HG03108 (cell line): ENCODE data around the gene PTGER2.

ENCODE experiments used
- ATAC-seq: cut with Tn5 transposase; IDR thresholded peaks from one replicate; pipeline ENCODE4 v1.9.1; 2021; ENCODE audit warnings: moderate library complexity; ENCODE audit not compliant: unreplicated experiment

Gene PTGER2

DNA sequence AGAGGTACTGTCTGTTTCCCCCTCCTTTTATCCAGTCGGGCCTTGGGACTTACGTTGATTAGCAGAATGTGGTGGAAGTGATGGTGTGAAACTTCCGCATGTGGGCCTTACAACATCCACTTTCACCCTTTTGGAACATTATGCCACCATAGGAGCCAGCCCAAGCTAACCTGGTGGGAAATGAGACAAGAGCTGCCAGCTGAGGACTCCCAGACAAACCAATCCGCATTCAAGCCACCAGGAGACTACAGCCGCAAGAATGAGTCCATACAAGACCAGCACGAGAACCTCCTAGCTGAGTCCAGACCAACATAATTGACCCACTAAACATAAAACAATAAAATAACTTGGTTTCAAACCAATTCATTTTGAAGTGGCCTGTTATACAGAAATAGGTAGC is 9.1 kb upstream of the PTGER2 start:
- ATAC-seq: no peak

GRCh38 chr14:52307376-52307775 is 6.7 kb upstream of the PTGER2 start:
- ATAC-seq: no peak

DNA sequence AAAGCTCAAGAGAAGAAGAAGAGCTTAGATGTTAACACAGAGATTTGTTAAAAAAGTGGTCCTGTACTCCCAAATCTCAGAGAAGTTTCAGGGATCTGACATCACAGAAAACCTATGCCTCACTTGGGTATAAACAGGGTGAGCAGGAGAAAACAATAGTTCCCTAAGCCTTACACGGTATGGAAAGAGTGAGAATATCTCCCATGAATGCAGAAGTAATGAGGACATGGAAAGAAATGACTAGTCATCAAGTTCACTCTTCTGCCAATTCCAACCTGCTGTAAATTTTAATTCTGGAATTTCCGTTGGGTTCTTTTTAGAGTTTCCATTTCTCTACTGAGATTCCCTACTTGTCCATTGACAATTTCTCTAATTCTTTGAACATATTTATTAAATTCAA is 6.2 kb upstream of the PTGER2 start:
- ATAC-seq: no peak

GRCh38 chr14:52310541-52310940 is 3.6 kb upstream of the PTGER2 start:
- ATAC-seq: no peak

GRCh38 chr14:52312931-52313355 is 1.2 kb upstream of the PTGER2 start:
- ATAC-seq: no peak

DNA sequence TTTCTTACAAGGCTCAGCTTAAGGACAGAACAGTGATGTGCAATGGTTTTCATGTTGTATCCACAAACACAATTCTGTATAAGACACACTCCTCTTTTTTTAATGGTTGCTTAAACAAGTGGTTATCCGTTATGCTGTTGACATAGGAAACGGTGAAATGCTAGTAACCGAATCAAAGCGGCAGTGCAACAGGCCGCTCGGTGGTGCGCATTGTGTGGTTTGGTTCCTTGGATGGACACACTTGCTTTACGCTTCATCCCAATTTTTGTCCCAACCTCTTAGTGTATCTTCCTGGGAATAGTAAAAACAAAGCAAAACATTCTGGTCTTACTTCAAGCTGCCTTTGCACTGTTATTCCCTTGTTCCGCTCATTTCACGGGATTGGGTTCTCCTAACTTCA is 650 bp upstream of the PTGER2 start:
- ATAC-seq: no peak

GRCh38 chr14:52314595-52315354 is 663 bp downstream of the PTGER2 start:
- ATAC-seq: no peak

DNA sequence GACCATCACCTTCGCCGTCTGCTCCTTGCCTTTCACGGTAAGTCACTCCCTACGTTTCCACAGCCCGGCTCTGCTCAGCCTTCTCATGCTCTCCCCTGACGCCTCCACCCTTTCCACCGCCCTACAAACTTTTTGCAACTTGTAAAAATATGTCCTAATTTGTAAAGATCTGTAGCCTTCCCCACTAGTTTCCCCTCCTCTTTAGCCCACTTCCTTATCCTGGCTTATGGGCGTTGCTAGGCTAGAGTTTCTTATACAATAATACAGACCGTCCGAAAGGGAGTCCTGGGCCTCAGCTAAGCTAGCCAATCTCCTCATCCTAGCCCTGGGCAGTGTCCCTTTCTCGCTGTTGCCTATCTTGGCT is 1.2 kb downstream of the PTGER2 start:
- ATAC-seq: no peak

- ATAC-seq: no peak
These were observed 4.0 kb downstream of the PTGER2 start for GRCh38 chr14:52318062-52318461.

- ATAC-seq: no peak
These were observed 4.9 kb downstream of the PTGER2 start for GRCh38 chr14:52318826-52319645.

- ATAC-seq: no peak
These were observed 5.8 kb downstream of the PTGER2 start for GRCh38 chr14:52319919-52320318.

- peak; percentile 98 for ATAC-seq
These were observed 11.0 kb downstream of the PTGER2 start for GRCh38 chr14:52325126-52325525.

- ATAC-seq: no peak
These were observed 11.5 kb downstream of the PTGER2 start for GRCh38 chr14:52325630-52326029.

DNA sequence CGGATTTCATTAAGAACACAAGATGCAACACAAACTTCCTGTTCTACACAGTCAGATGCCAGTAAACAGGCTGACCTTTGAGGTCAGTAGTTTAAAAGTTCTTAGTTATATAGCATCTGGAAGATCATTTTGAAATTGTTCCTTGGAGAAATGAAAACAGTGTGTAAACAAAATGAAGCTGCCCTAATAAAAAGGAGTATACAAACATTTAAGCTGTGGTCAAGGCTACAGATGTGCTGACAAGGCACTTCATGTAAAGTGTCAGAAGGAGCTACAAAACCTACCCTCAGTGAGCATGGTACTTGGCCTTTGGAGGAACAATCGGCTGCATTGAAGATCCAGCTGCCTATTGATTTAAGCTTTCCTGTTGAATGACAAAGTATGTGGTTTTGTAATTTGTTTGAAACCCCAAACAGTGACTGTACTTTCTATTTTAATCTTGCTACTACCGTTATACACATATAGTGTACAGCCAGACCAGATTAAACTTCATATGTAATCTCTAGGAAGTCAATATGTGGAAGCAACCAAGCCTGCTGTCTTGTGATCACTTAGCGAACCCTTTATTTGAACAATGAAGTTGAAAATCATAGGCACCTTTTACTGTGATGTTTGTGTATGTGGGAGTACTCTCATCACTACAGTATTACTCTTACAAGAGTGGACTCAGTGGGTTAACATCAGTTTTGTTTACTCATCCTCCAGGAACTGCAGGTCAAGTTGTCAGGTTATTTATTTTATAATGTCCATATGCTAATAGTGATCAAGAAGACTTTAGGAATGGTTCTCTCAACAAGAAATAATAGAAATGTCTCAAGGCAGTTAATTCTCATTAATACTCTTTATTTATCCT is 13.5 kb downstream of the PTGER2 start:
- no peak for ATAC-seq

DNA sequence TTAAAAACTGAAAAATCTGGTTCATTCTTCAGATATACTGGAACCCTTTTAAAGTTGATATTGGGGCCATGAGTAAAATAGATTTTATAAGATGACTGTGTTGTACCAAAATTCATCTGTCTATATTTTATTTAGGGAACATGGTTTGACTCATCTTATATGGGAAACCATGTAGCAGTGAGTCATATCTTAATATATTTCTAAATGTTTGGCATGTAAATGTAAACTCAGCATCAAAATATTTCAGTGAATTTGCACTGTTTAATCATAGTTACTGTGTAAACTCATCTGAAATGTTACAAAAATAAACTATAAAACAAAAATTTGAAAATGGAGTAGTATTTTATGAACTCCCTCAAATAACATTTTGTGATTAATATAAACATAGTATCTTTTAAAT is 14.2 kb downstream of the PTGER2 start:
- no peak for ATAC-seq

DNA sequence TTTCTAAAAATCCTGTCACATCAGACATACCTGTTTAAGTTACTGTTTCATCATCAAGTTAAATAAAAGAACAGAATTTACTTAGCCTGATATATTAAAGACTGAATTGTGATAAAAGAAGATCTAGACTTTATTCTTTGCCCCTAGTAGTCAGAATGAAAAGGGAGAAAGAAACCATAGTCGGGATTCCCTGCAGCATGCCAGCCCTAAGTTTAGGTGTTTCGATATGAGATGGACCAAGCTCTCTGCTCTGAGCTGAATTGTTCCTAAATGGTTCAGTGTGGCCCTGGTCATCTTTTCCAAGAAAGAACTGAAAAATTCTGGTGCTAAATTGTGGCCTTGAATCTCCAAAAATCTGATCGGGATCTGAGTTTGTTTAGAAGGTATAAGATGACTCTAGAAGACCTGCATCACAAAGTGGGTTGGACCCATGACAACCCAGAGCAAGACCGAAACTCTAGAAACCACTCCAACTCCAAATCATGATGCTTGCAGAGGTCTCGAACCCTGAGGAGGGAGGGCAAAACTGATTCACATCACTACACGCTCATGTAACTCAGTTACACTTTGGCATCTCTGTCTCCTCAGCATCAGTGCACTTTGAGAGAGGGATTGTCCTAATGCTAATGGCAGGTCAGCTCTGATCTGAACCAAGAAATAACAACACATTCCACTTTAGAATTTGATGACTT is 15.7 kb downstream of the PTGER2 start:
- ATAC-seq: no peak

DNA sequence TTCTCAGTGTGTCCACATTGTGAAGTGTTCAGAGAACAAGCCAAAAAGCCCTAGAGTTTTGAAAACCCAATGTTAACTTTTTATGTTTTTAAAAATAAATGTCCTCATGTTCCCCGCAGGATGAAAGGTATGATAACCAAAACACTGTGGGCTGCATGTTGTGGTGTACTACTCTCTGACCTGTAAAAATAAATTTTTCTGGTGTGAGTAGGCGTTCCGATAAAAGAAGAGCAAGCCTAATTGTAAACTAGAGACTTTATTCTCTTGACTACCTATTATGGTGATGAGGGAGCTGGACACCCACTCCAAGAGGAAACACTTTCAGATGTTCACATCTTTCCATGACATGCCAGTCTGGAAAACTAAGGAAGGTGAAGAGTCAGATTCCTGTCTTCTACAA is 18.2 kb downstream of the PTGER2 start:
- ATAC-seq: no peak

DNA sequence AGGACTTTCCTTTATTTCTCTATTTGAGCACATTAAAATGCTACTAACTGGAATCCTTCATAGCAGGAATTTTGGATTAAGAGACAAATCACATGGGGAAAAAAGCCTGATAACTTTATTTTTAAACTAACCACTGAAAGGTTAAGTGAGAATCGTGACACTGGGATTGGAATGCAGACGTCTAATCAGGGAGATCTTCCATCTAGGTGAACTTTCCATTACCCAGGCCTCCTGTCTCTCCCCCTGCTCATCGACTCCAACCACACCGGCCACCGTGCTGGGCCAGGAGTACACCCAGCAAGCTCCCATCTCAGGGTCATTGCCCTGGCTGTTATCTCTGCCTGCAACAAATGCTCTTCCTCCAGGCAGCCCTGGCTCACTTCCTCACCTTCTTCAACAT is 19.0 kb downstream of the PTGER2 start:
- no peak for ATAC-seq

DNA sequence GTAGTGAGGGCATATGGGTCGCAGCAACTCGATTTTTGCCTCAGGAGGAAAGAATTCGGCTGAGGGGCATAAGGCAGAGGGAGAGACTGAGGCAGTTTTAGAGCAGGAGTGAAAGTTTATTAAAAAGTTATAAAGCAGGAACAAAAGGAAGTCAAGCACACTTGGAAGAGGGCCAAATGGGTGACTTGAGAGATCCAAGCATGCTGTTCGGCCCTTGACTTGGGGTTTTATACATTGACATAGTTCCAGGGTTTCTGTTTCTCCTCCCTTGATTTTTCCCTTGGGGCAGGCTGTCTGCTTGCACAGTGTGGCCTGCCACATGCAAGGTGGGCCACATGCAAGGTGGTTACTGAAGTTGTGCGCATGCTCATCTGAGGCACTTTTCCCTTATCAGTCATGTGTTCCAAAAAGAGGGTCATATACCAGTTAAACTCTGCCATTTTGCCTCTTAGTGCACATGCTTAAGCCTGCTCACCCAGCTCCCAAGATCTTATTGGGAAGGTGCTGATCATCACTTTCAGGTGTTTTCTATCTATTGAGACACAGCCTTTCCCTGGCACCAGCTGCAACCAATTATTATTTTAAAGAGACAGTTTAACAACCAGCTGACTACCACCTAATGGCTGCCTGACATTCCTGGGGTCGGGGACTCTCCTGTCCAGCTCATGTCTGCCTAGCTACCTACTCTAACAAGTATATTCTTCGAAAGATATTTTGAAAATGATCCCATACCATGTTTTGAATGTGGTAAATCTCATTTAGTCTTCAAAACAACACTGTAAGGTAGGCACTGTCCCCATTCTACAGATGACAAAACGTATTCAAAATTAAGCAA is 19.9 kb downstream of the PTGER2 start:
- ATAC-seq: no peak

- no peak for ATAC-seq
These were observed 22.1 kb downstream of the PTGER2 start for GRCh38 chr14:52336241-52336640.
